GM12878 (cell line): Measurements from ENCODE around the gene MTM1.

Experiments
- CEBPB ChIP-seq, 2 experiments: fragments of 150-350 bp in 1 of 2; IDR thresholded peaks; 2 replicates each; pipeline ENCODE4 v1.6.1; 2012 to 2014; ENCODE audit warnings: low read depth in 2 of 2, low read length in 2 of 2, borderline replicate concordance in 1 of 2, inconsistent platforms in 1 of 2
- CREM ChIP-seq: IDR thresholded peaks from 2 replicates; pipeline ENCODE4 v1.6.1; 2014; ENCODE audit warnings: antibody characterized with exemption, low read depth
- EZH2 ChIP-seq: IDR thresholded peaks from 2 replicates; pipeline ENCODE4 v1.6.1; 2012; ENCODE audit warnings: low read depth, mild to moderate bottlenecking, control low read depth, inconsistent platforms, low read length, borderline replicate concordance; ENCODE audit not compliant: control insufficient read depth
- GATAD2B ChIP-seq: fragments of 450-650 bp; conservative IDR thresholded peaks from 2 replicates; pipeline ENCODE4 v1.6.1; 2017; ENCODE audit warnings: low read depth, mild to moderate bottlenecking, moderate library complexity
- KAT2A ChIP-seq: conservative IDR thresholded peaks from 2 replicates; pipeline ENCODE4 v1.6.1; 2011; ENCODE audit warnings: low read depth, low read length; ENCODE audit not compliant: control insufficient read depth
- POLR2AphosphoS5 ChIP-seq: IDR thresholded peaks from 2 replicates; pipeline ENCODE4 v1.6.1; 2011; ENCODE audit warnings: mild to moderate bottlenecking, low read length, inconsistent platforms
- RCOR1 ChIP-seq: conservative IDR thresholded peaks from 2 replicates; pipeline ENCODE4 v1.6.1; 2012; ENCODE audit warnings: low read depth, low read length, improper control_type of control experiment
- SIN3A ChIP-seq: IDR thresholded peaks from 2 replicates; pipeline ENCODE4 v1.6.1; 2012; ENCODE audit warnings: low read depth, low read length, improper control_type of control experiment
- SIX5 ChIP-seq: IDR thresholded peaks from 2 replicates; pipeline ENCODE4 v1.6.1; 2011; ENCODE audit warnings: mild to moderate bottlenecking, low read depth, low read length, moderate library complexity; ENCODE audit not compliant: severe bottlenecking
- SRF ChIP-seq, 2 experiments: IDR thresholded peaks; 2 replicates each; pipeline ENCODE4 v1.6.1; 2011; ENCODE audit warnings: low read depth in 2 of 2, low read length in 2 of 2, mild to moderate bottlenecking in 1 of 2, moderate library complexity in 1 of 2
- TCF12 ChIP-seq: IDR thresholded peaks from 2 replicates; pipeline ENCODE4 v1.6.1; 2011; ENCODE audit warnings: low read depth, mild to moderate bottlenecking, low read length
- ZNF274 ChIP-seq: IDR thresholded peaks from one replicate; pipeline ENCODE4 v1.8.0; 2011; ENCODE audit not compliant: insufficient read length, insufficient read depth
- TF ChIP-seq, protein P1 (sequence below), 3 experiments: IDR thresholded peaks in 2 of 3; conservative IDR thresholded peaks in 1 of 3; 2 replicates each; pipeline ENCODE4 v1.5.1; 2011; ENCODE audit warnings: low read depth in 3 of 3, low read length in 3 of 3, mild to moderate bottlenecking in 3 of 3, control low read depth in 2 of 3, moderate library complexity in 2 of 3, inconsistent platforms in 1 of 3, mixed read lengths in 1 of 3; ENCODE audit not compliant: control insufficient read depth in 2 of 3, insufficient read depth in 1 of 3; ENCODE audit errors: extremely low read depth in 1 of 3
- TF ChIP-seq, protein P2 (sequence below): fragments of 450-650 bp; IDR thresholded peaks from 2 replicates; pipeline ENCODE4 v1.6.1; 2016; ENCODE audit warnings: mild to moderate bottlenecking

DNA sequence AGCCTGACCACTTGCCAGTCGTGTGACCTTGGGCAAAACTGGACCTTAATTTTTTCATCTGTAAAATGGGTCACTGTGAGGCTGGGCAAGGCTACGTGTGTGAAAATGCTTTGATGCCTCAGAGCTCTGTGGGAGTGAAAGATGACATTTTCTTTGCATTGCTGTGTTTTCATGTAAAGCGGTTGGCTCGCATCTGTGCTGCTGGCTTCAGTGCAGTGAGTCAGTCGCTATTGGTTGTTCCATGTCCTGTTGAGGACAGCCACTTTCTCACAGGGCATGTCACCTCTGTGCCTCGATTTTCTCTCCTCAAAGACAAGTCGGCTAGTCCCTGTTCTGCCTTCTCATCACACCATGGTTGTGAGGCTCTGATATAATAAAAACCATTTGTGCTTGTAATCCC lies 129.2 kb downstream of the MTM1 start:
- TF ChIP-seq SIX5 (no peak), RCOR1 (no peak), GATAD2B (no peak), EZH2 (no peak), SRF (IDR thresholded peaks at IDR 0.05; ENCODE audit: low read depth in 2 of 2, low read length in 2 of 2) (no peak), TCF12 (no peak), ZNF274 (no peak), CREM (no peak), KAT2A (no peak), CEBPB (IDR thresholded peaks at IDR 0.05; ENCODE audit: borderline replicate concordance in 1 of 2, low read depth in 2 of 2, low read length in 2 of 2) (no peak), SIN3A (no peak), POLR2AphosphoS5 (no peak)
- TF ChIP-seq, protein P1, sequence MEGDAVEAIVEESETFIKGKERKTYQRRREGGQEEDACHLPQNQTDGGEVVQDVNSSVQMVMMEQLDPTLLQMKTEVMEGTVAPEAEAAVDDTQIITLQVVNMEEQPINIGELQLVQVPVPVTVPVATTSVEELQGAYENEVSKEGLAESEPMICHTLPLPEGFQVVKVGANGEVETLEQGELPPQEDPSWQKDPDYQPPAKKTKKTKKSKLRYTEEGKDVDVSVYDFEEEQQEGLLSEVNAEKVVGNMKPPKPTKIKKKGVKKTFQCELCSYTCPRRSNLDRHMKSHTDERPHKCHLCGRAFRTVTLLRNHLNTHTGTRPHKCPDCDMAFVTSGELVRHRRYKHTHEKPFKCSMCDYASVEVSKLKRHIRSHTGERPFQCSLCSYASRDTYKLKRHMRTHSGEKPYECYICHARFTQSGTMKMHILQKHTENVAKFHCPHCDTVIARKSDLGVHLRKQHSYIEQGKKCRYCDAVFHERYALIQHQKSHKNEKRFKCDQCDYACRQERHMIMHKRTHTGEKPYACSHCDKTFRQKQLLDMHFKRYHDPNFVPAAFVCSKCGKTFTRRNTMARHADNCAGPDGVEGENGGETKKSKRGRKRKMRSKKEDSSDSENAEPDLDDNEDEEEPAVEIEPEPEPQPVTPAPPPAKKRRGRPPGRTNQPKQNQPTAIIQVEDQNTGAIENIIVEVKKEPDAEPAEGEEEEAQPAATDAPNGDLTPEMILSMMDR (IDR thresholded peaks at IDR 0.05 in 2 of 3, conservative IDR thresholded peaks at IDR 0.05 in 1 of 3; ENCODE audit: control insufficient read depth in 2 of 3, extremely low read depth in 1 of 3, insufficient read depth in 1 of 3, low read depth in 3 of 3, low read length in 3 of 3), result no peak
- TF ChIP-seq, protein P2, sequence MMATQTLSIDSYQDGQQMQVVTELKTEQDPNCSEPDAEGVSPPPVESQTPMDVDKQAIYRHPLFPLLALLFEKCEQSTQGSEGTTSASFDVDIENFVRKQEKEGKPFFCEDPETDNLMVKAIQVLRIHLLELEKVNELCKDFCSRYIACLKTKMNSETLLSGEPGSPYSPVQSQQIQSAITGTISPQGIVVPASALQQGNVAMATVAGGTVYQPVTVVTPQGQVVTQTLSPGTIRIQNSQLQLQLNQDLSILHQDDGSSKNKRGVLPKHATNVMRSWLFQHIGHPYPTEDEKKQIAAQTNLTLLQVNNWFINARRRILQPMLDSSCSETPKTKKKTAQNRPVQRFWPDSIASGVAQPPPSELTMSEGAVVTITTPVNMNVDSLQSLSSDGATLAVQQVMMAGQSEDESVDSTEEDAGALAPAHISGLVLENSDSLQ, result no peak
